DMS53 treated with DMSO at 0.1 percent for 48 hours (cell line): ENCODE results near the gene FAM83G.

Experiments used
- DNase-seq: peaks from one replicate; lab custom pipeline; 2025; ENCODE audit not compliant: unreplicated experiment; lab: John Stamatoyannopoulos, UW

Gene FAM83G

GRCh38 chr17:18921912-18922451, 82.6 kb downstream of the FAM83G start:
- no peak for DNase-seq

GRCh38 chr17:18921485-18921884, 83.1 kb downstream of the FAM83G start:
- no peak for DNase-seq

GRCh38 chr17:18920911-18921441, 83.6 kb downstream of the FAM83G start:
- no peak for DNase-seq

GRCh38 chr17:18919963-18920362, 84.6 kb downstream of the FAM83G start:
- no peak for DNase-seq
